GM21423 (cell line): ENCODE results near the gene BLOC1S1.
A peak's percentile ranks its signal among the peaks of the same experiment; 100 is the strongest.

Experiments
- ATAC-seq: cut with Tn5 transposase; IDR thresholded peaks from one replicate; pipeline ENCODE4 v1.9.1; 2021; ENCODE audit warnings: mild to moderate bottlenecking, moderate library complexity; ENCODE audit not compliant: unreplicated experiment

BLOC1S1 gene

GRCh38 chr12:55726971-55727370 is 11.1 kb downstream of the BLOC1S1 start:
- ATAC-seq, result no peak

- ATAC-seq, result no peak
These were observed 11.9 kb downstream of the BLOC1S1 start for GRCh38 chr12:55727643-55728185.

GRCh38 chr12:55728186-55728938 is 12.5 kb downstream of the BLOC1S1 start:
- ATAC-seq, result peak; percentile 4

- peak; percentile 57 for ATAC-seq
These were observed 13.3 kb downstream of the BLOC1S1 start, which contains the start of gene CD63 for GRCh38 chr12:55728939-55729818. Gene CD63, minus strand, starts transcription at chr12:55729009. Its CDS starts 668 bp downstream, at chr12:55728341.

GRCh38 chr12:55729819-55730818 is 14.3 kb downstream of the BLOC1S1 start:
- peak; percentile 49 for ATAC-seq

GRCh38 chr12:55732288-55732687 is 16.4 kb downstream of the BLOC1S1 start:
- no peak for ATAC-seq

- no peak for ATAC-seq
These were observed 17.2 kb downstream of the BLOC1S1 start for GRCh38 chr12:55733021-55733555.

GRCh38 chr12:55733858-55734257 is 18.0 kb downstream of the BLOC1S1 start:
- no peak for ATAC-seq

GRCh38 chr12:55734595-55734994 is 18.7 kb downstream of the BLOC1S1 start:
- ATAC-seq, result no peak

- ATAC-seq, result no peak
These were observed 20.2 kb downstream of the BLOC1S1 start for GRCh38 chr12:55736076-55736475.

GRCh38 chr12:55736780-55737580 is 21.1 kb downstream of the BLOC1S1 start:
- no peak for ATAC-seq

GRCh38 chr12:55737581-55738122 is 21.8 kb downstream of the BLOC1S1 start:
- no peak for ATAC-seq

- ATAC-seq, result peak; percentile 85
These were observed 22.5 kb downstream of the BLOC1S1 start for GRCh38 chr12:55738123-55739024.

- no peak for ATAC-seq
These were observed 23.2 kb downstream of the BLOC1S1 start for GRCh38 chr12:55739025-55739378.

- ATAC-seq, result no peak
These were observed 26.3 kb downstream of the BLOC1S1 start for GRCh38 chr12:55741931-55742680.

- ATAC-seq, result peak; percentile 37
These were observed 27.0 kb downstream of the BLOC1S1 start, which contains the start of gene GDF11 for GRCh38 chr12:55742719-55743405. Gene GDF11, plus strand, starts transcription at chr12:55743122. Its CDS starts 195 bp downstream, at chr12:55743317.
